DOHH2 (cell line): ENCODE results near the gene CST6.

Experiments used
- H3F3A ChIP-seq: fragments of 200-600 bp; sonication (generic), shearing (Covaris generic); 2 replicates; pipeline ENCODE4 v1.6.0; 2016; ENCODE audit warnings: antibody characterized with exemption, mild to moderate bottlenecking; ENCODE audit not compliant: control insufficient read depth, insufficient read depth
- H3K27ac ChIP-seq: fragments of 200-600 bp; sonication (generic); 2 replicates; pipeline ENCODE4 v1.5.1; 2014; ENCODE audit warnings: low read depth, mild to moderate bottlenecking, low read length, moderate library complexity
- H3K27me3 ChIP-seq: fragments of 200-600 bp; sonication (generic); 2 replicates; pipeline ENCODE4 v1.6.1; 2014; ENCODE audit warnings: mild to moderate bottlenecking, low read length, mixed read lengths; ENCODE audit not compliant: control insufficient read depth
- H3K36me3 ChIP-seq: fragments of 200-600 bp; sonication (generic); 2 replicates; pipeline ENCODE4 v1.6.1; 2014; ENCODE audit warnings: mild to moderate bottlenecking, low read length, moderate library complexity, mixed read lengths; ENCODE audit not compliant: control insufficient read depth
- H3K4me1 ChIP-seq: fragments of 200-600 bp; sonication (generic); 2 replicates; pipeline ENCODE4 v1.6.1; 2014; ENCODE audit warnings: mild to moderate bottlenecking, low read length, mixed read lengths; ENCODE audit not compliant: control insufficient read depth
- H3K4me2 ChIP-seq: fragments of 200-600 bp; sonication (generic); 2 replicates; pipeline ENCODE4 v1.6.0; 2014; ENCODE audit warnings: mild to moderate bottlenecking, low read length, moderate library complexity
- H3K4me3 ChIP-seq: fragments of 200-600 bp; sonication (generic); 2 replicates; pipeline ENCODE4 v1.5.1; 2014; ENCODE audit warnings: mild to moderate bottlenecking, low read length, mixed read lengths
- H3K79me2 ChIP-seq: fragments of 200-600 bp; sonication (generic); 2 replicates; pipeline ENCODE4 v1.6.1; 2014; ENCODE audit warnings: mild to moderate bottlenecking, low read length, mixed read lengths; ENCODE audit not compliant: control insufficient read depth
- H3K9me2 ChIP-seq: fragments of 200-600 bp; sonication (generic); replicated peaks from 2 replicates; pipeline ENCODE4 v1.6.1; 2014; ENCODE audit warnings: mild to moderate bottlenecking, low read length, mixed read lengths; ENCODE audit not compliant: control insufficient read depth
- H3K9me3 ChIP-seq: fragments of 200-600 bp; sonication (generic); 2 replicates; pipeline ENCODE4 v1.6.1; 2014; ENCODE audit warnings: antibody characterized with exemption, low read length, mixed read lengths; ENCODE audit not compliant: control insufficient read depth, insufficient read depth
- H4K20me1 ChIP-seq: fragments of 200-600 bp; sonication (generic); 2 replicates; pipeline ENCODE4 v1.6.0; 2014; ENCODE audit warnings: low read depth, mild to moderate bottlenecking, antibody characterized with exemption, low read length, moderate library complexity; ENCODE audit not compliant: control insufficient read depth, insufficient read depth
- CTCF ChIP-seq: fragments of 200-600 bp; sonication (generic); IDR thresholded peaks from one replicate; pipeline ENCODE4 v1.5.1; 2014; ENCODE audit warnings: antibody characterized with exemption, mild to moderate bottlenecking, low read depth, low read length; ENCODE audit not compliant: poor library complexity, severe bottlenecking
- EZH2phosphoT487 ChIP-seq: fragments of 200-600 bp; sonication (generic); IDR thresholded peaks from 2 replicates; pipeline ENCODE4 v1.6.1; 2017; ENCODE audit warnings: borderline replicate concordance, mild to moderate bottlenecking, antibody characterized with exemption, low read length, moderate library complexity, mixed read lengths

CST6 gene

GRCh38 chr11:65988791-65989592, 22.8 kb upstream of the CST6 start:
- no peak overlapping the region for H3K27ac ChIP-seq
- H3K36me3 ChIP-seq, result peaks cover 20% of the 10 kb centered on the region
- H3K4me3 ChIP-seq, result no peak overlapping the region
- no peaks in the 10 kb centered on the region for H3K9me3 ChIP-seq
- H3K4me2 ChIP-seq, result no peak overlapping the region
- H4K20me1 ChIP-seq, result no peaks in the 10 kb centered on the region
- no peaks in the 10 kb centered on the region for H3K9me2 ChIP-seq
- H3F3A ChIP-seq, result peaks cover 9% of the 10 kb centered on the region; the same call in 1 of the 2 replicates
- no peak for TF ChIP-seq EZH2phosphoT487
- TF ChIP-seq CTCF, result peak; percentile 99
- no peaks in the 10 kb centered on the region for H3K79me2 ChIP-seq
- H3K4me1 ChIP-seq, result 0 out of 2 replicates have a peak, but pooled peaks cover 2% of the 10 kb centered on the region
- H3K27me3 ChIP-seq, result no peaks in the 10 kb centered on the region

DNA sequence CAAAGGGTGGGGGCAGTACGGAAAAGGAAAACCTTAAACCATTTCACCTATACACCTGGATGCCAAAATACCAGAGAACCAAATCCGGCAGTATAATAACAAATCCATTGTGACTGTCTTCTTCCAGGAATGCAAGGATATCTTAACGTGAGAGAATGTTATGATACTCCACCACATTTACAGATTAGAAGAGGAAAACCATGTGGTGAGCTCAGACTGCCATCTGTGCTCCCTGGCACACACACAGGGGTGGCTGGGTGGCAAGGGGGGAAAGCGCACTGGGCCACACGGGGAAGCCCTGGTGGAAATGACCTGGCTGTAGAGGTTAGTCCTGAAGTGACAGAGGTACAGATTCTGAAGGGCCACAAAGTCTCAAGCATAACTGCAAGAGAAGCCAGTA, 19.8 kb upstream of the CST6 start:
- H3K9me2 ChIP-seq, result no peaks in the 10 kb centered on the region
- no peak overlapping the region for H3K4me3 ChIP-seq
- H3K9me3 ChIP-seq, result no peaks in the 10 kb centered on the region
- peaks cover 34% of the 10 kb centered on the region for H3K36me3 ChIP-seq
- H3K79me2 ChIP-seq, result no peaks in the 10 kb centered on the region; the same call in 1 of the 2 replicates
- H3K4me2 ChIP-seq, result no peak overlapping the region
- no peak for TF ChIP-seq CTCF
- TF ChIP-seq EZH2phosphoT487, result no peak
- 0 out of 2 replicates have a peak, but pooled peaks cover 2% of the 10 kb centered on the region for H3K4me1 ChIP-seq
- no peak overlapping the region for H3K27ac ChIP-seq
- H3F3A ChIP-seq, result peaks cover 15% of the 10 kb centered on the region; the same call in 1 of the 2 replicates
- no peaks in the 10 kb centered on the region for H4K20me1 ChIP-seq
- no peaks in the 10 kb centered on the region for H3K27me3 ChIP-seq

GRCh38 chr11:65997286-65997685, 14.5 kb upstream of the CST6 start:
- H3K9me2 ChIP-seq, result no peaks in the 10 kb centered on the region
- H3F3A ChIP-seq, result peaks cover 11% of the 10 kb centered on the region
- TF ChIP-seq EZH2phosphoT487, result no peak
- no peak for TF ChIP-seq CTCF
- H3K4me3 ChIP-seq, result no peak overlapping the region
- peaks cover 39% of the 10 kb centered on the region for H3K79me2 ChIP-seq
- peaks cover 9% of the 10 kb centered on the region; the same call in 1 of the 2 replicates for H4K20me1 ChIP-seq
- H3K9me3 ChIP-seq, result no peaks in the 10 kb centered on the region
- H3K27ac ChIP-seq, result no peak overlapping the region
- peaks cover 7% of the 10 kb centered on the region; the same call in 1 of the 2 replicates for H3K4me1 ChIP-seq
- no peak overlapping the region for H3K4me2 ChIP-seq
- H3K27me3 ChIP-seq, result no peaks in the 10 kb centered on the region
- H3K36me3 ChIP-seq, result peaks cover 58% of the 10 kb centered on the region
